Posterior cingulate gyrus (tissue), 11 donors: ENCODE data around the gene CYP27A1.
A peak's percentile ranks its signal among the peaks of the same experiment; 100 is the strongest.
"Not testable (repeated sequence)": the region's sequence is repeated elsewhere in the genome, so short reads cannot be mapped to it uniquely, and the experiment has no call there.

Experiments used
- DNase-seq, 10 donors: peaks; one replicate each; pipeline versions ENCODE4 v3.0.0 to v3.0.0-alpha.2; 2020 to 2021; ENCODE audit warnings: mixed read lengths in 3 of 10
- intact Hi-C: fragments of 100-400 bp; cut with DNase I; formaldehyde crosslinking; loops from one replicate; pipeline ENCODE4 v1.15.1; 2023

Gene CYP27A1

GRCh38 chr2:218827701-218828476, 45.9 kb downstream of the CYP27A1 start:
- no peak for DNase-seq
- intact Hi-C loops: no loop called here

DNA sequence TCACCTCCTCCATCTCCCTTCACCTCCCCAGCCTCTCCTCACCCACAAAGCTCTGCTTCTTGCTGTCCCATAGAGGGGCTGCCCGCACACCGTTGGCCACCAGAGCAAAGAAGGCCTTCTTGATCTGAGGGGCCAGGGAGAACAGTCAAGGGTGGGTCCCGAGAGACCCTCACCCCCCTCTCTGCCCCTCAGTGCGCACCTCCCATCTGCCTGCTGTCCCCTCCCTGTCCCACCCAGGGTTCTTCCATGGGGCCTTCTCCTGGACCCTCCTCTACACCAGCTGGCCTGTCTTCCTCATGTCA, 46.5 kb downstream of the CYP27A1 start:
- intact Hi-C loops: no loop called here

GRCh38 chr2:218829868-218830451, 48.0 kb downstream of the CYP27A1 start:
- DNase-seq: peak in 1 of 10 donors; percentile 70
- intact Hi-C loops: no loop called here

More for the DNA sequence above, 46.5 kb downstream of the CYP27A1 start:
- no peak for DNase-seq

DNA sequence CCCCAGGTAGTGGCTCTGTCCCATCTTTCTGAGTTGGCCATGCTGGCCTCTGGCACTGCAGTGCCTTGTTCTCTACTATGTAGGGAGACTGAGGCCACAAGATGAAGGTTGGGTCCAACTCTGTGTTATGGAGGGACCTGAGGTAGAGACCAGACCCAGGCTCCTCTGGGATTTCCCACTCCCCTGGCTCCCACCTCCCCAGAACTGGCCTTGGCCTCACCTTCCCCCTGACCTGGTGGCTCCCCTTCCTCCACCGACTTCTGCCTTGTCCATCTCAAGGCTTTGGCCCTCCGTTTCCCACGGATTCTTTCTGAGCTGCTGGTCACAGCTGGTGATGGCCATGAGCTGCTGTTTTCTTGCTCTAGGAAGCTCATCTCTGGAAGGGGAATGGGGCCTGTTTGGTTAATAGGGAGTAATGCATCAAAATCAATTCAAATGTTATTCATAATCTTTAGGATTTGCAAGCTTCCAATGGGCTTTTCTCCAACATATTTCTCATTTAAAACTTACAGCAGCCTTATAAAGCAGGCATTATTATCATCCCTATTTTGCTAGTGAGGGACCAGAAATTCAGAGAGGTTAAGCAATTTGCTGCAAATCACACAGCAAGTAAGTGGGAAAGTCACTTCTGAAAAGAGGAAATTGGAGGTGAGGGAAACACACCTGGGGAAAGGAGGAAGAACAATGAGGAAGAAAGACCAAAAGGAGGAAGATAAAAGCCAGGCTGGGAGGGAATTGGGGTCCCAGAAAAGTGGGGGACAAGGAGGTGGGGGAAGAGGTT, 48.8 kb downstream of the CYP27A1 start:
- DNase-seq: peak in 1 of 10 donors; percentile 54
- intact Hi-C loops: no loop called here

GRCh38 chr2:218831378-218831990, 49.5 kb downstream of the CYP27A1 start, which contains the start of gene PRKAG3:
Gene PRKAG3, minus strand, starts transcription at chr2:218831803.
- intact Hi-C loops: no loop called here
- DNase-seq: no peak

DNA sequence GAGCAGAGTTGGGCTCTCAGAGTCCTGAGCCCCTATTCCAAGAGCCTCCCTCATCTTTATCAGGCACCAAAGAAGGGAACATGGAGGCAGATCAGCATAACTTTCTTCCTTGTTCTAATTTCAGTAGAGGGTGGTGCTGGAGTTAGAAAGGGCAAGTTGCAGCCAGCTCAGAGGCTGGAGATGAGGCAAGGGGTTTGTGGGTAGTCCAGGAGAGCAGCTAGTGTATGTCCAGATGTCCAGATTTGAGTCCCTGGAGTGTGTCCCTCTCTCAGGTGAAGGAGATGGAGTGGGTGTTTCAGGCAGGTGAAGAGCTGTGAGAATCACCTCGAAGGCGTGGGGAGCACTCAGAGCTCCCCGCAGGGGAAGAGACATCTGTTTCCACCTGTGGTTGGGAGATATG, 50.1 kb downstream of the CYP27A1 start:
- intact Hi-C loops: no loop called here
- peak in 1 of 10 donors; percentile 43 for DNase-seq

DNA sequence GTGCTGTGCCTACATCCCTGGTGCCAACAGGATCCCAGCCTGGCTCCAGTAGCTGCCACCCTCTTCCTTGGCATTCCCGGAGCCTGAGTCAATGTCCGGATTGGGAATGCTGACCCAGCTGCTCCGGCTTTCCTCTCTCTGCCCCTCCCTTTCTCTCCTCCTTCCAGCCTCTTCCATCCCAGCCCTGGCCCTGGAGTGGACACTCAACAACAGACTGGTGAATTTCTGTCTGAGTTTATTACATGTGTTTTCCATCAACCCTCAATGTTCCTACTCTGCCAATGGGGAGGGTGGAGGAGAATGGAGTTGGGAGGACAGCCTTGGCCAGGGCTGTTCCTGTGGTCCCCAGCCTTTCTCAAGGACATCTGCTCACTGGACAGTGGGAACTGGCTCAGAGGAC, 50.6 kb downstream of the CYP27A1 start:
- intact Hi-C loops: no loop called here
- DNase-seq: peak in 1 of 10 donors; percentile 61

- no peak for DNase-seq
- intact Hi-C loops: no loop called here
Measured at GRCh38 chr2:218833023-218833609, 51.2 kb downstream of the CYP27A1 start.

- peak in 1 of 10 donors; percentile 34 for DNase-seq
- intact Hi-C loops: no loop called here
Measured at GRCh38 chr2:218834685-218835084, 52.7 kb downstream of the CYP27A1 start.

DNA sequence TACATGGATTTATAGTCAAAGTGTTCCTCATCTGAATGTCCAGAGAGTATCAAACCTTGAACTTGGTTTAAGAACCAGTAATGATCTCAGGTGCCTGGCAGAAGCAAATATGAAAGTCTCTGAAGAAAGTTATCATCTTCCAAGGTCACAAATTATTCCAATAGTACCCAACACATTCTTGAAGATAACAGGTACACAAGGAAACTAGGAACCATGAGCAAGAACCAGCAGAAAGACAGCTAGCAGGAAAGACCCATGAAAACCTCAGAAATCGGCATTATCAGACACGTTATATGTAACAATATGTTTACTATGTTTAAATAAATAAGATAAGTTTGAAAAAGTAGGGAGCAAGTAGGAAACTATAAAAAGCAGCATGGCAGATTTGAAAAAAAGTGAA, 55.5 kb downstream of the CYP27A1 start:
- intact Hi-C loops: no loop called here
- DNase-seq: no peak

DNA sequence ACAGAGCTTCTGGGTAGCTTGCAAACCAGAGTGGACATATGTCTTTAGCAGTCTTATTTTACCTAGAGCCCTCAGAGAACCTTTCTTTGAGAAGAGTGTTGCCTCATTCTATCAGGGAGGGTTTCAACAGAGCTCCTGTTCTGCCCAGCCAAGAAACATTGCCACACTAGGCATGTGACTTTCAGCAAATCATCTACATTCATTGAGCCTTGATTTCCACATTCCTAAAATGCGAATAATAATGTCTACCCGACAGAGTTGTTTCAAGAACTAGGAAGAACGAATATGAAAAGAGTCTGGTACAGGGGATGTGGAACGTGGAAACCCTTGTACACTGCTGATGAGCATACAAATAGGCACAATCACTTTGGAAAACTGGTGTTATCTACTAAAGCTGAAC, 57.5 kb downstream of the CYP27A1 start:
- intact Hi-C loops: no loop called here
- no peak for DNase-seq

- intact Hi-C loops: no loop called here
- no peak for DNase-seq
Measured at GRCh38 chr2:218839888-218840287, 57.9 kb downstream of the CYP27A1 start.

DNA sequence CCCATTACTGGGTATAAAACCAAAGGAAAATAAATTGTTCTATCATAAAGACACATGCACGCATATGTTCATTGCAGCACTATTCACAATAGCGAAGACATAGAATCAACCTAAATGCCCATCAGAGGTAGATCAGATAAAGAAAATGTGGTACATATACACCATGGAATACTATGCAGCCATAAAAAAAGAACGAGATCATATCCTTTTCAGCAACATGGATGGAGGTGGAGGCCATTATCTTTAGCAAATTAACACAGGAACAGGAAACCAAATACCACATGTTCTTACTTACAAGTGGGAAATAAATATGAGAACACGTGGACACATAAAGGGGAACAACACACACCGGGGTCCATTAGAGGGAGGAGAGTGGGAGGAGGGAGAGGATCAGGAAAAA, 62.4 kb downstream of the CYP27A1 start:
- DNase-seq, intact Hi-C loops: not testable (repeated sequence)

DNA sequence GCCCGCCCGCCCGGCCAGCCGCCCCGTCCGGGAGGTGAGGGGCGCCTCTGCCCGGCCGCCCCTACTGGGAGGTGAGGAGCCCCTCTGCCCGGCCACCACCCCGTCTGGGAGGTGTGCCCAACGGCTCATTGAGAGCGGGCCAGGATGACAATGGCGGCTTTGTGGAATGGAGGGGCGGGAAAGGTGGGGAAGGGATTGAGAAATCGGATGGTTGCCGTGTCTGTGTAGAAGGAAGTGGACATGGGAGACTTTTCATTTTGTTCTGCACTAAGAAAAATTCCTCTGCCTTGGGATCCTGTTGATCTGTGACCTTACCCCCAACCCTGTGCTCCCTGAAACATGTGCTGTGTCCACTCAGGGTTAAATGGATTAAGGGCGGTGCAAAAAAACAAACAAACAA, 65.0 kb downstream of the CYP27A1 start:
- peak in 1 of 10 donors; percentile 9 for DNase-seq
- intact Hi-C loops: loop anchor here (1.0 to 5.0 kb wide), 2 partner anchors 120 to 137 kb away; partner anchors contain the start of gene TTLL4

- peak in 1 of 10 donors; percentile 49 for DNase-seq
- intact Hi-C loops: loop anchor here (5.0 to 10.0 kb wide), 2 partner anchors 122 to 135 kb away; partner anchors contain the start of gene FEV
Measured at GRCh38 chr2:218849721-218850120, 67.8 kb downstream of the CYP27A1 start.

- intact Hi-C loops: loop anchor here (10.0 kb wide), 1 partner anchor 134 kb away; the partner anchor contains the start of gene FEV
- DNase-seq: peak in 1 of 10 donors; percentile 42
Measured at GRCh38 chr2:218850796-218851195, 68.8 kb downstream of the CYP27A1 start.

DNA sequence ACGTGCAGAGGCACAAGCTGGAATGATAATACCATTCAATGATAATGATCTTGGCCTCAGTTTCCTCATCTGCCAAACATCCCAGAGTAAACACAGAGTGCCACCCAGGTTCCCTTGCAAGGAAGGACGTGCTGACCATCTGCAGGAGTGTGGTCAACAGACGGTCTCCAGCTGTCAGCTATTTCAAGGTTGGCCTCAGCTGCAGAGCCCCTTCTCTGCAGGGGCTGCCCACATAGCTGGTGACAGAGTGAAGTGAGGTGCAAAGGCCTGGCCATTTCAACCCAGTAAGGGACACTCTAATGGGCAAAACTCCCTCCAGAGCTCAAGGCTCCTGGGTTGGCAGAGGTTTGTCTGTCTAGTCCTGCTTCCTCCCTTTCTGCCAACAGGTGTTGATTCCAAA, 69.3 kb downstream of the CYP27A1 start:
- intact Hi-C loops: loop anchor here (10.0 kb wide), 1 partner anchor 134 kb away; the partner anchor contains the start of gene FEV
- peak in 1 of 10 donors; percentile 27 for DNase-seq

GRCh38 chr2:218852911-218853667, 71.1 kb downstream of the CYP27A1 start:
- peak in 7 of 10 donors; percentile 60 to 94 (median 65) for DNase-seq
- intact Hi-C loops: loop anchor here (2.0 to 10.0 kb wide), 2 partner anchors 46 to 132 kb away; partner anchors contain the start of gene FEV

- intact Hi-C loops: loop anchor here (2.0 to 10.0 kb wide), 2 partner anchors 45 to 131 kb away; partner anchors contain the start of gene FEV
- peak in 1 of 10 donors; percentile 39 for DNase-seq
Measured at GRCh38 chr2:218853766-218854165, 71.8 kb downstream of the CYP27A1 start.
